Naive thymus-derived CD4-positive, alpha-beta T cell (primary cell): ENCODE measurements around the gene SEC14L1. TPM values are rescaled to one million over a fixed set of nuclear protein-coding genes. Genes with fewer than 3 reads are reported as not detected.
"Not testable (repeated sequence)": the region's sequence is repeated elsewhere in the genome, so short reads cannot be mapped to it uniquely, and the experiment has no call there.

Experiments
- ATAC-seq: fragments of 150-1000 bp; cut with Tn5 transposase; 2 replicates; pipeline ENCODE4 v1.10.0; 2021; ENCODE audit warnings: mild to moderate bottlenecking, moderate library complexity
- CTCF ChIA-PET: fragments of 350-600 bp; sonication (Branson Sonifier 250); formaldehyde crosslinking; loops from one replicate; lab custom pipeline; 2021; ENCODE audit warnings: antibody characterized with exemption; lab: Charles Lee
- POLR2A ChIA-PET: fragments of 350-600 bp; sonication (Branson Sonifier 250); formaldehyde crosslinking; loops from one replicate; lab custom pipeline; 2021; ENCODE audit warnings: antibody characterized with exemption, inconsistent platforms; lab: Charles Lee
- DNase-seq, 9 donors: peaks; one replicate each; pipeline versions ENCODE4 v3.0.0 to v3.0.0-alpha.2; 2020 to 2022; ENCODE audit warnings: mixed read lengths in 1 of 9
- H3K27ac ChIP-seq: one replicate; pipeline ENCODE4 v1.7.0; 2013; ENCODE audit warnings: mild to moderate bottlenecking, low read depth, low read length, moderate library complexity
- H3K27me3 ChIP-seq, 2 donors: one replicate each; pipeline ENCODE4 v1.7.0; 2013; ENCODE audit warnings: low read length in 2 of 2, mild to moderate bottlenecking in 2 of 2, moderate library complexity in 2 of 2; ENCODE audit not compliant: control insufficient read depth in 2 of 2, insufficient read depth in 2 of 2
- H3K36me3 ChIP-seq, 3 experiments: 1 replicate in 2 of 3; 2 replicates in 1 of 3; pipeline ENCODE4 v1.7.0; 2013; ENCODE audit warnings: low read length in 3 of 3, mild to moderate bottlenecking in 3 of 3, moderate library complexity in 1 of 3; ENCODE audit not compliant: insufficient read depth in 3 of 3, control insufficient read depth in 2 of 3
- H3K4me1 ChIP-seq, 2 donors: one replicate each; pipeline ENCODE4 v1.7.0; 2013; ENCODE audit warnings: low read length in 2 of 2, mild to moderate bottlenecking in 2 of 2, moderate library complexity in 1 of 2; ENCODE audit not compliant: control insufficient read depth in 2 of 2, insufficient read depth in 2 of 2
- H3K4me3 ChIP-seq: 2 replicates; pipeline ENCODE4 v1.7.0; 2013; ENCODE audit warnings: mild to moderate bottlenecking, low read length
- H3K9me3 ChIP-seq, 3 experiments: 1 replicate in 2 of 3; 2 replicates in 1 of 3; pipeline ENCODE4 v1.7.0; 2013; ENCODE audit warnings: low read length in 3 of 3; ENCODE audit not compliant: control insufficient read depth in 2 of 3
- H3K27ac Mint-ChIP-seq, 9 donors: one replicate each; pipeline ENCODE4 v1.8.0; 2020 to 2022; ENCODE audit warnings: mixed read lengths in 9 of 9, mild to moderate bottlenecking in 8 of 9, moderate library complexity in 5 of 9, inconsistent platforms in 2 of 9
- H3K27me3 Mint-ChIP-seq, 5 donors: one replicate each; pipeline ENCODE4 v1.8.0; 2021 to 2022; ENCODE audit warnings: mixed read lengths in 5 of 5, mild to moderate bottlenecking in 1 of 5
- H3K36me3 Mint-ChIP-seq, 5 donors: one replicate each; pipeline ENCODE4 v1.8.0; 2020 to 2022; ENCODE audit warnings: mixed read lengths in 5 of 5, mild to moderate bottlenecking in 3 of 5, inconsistent platforms in 1 of 5
- H3K4me1 Mint-ChIP-seq, 7 donors: one replicate each; pipeline ENCODE4 v1.8.0; 2020 to 2022; ENCODE audit warnings: mixed read lengths in 7 of 7, mild to moderate bottlenecking in 3 of 7, inconsistent platforms in 1 of 7
- H3K4me3 Mint-ChIP-seq, 10 donors: one replicate each; pipeline ENCODE4 v1.8.0; 2020 to 2022; ENCODE audit warnings: mild to moderate bottlenecking in 10 of 10, mixed read lengths in 10 of 10, moderate library complexity in 6 of 10, inconsistent platforms in 2 of 10
- H3K9me3 Mint-ChIP-seq, 11 donors: one replicate each; pipeline ENCODE4 v1.8.0; 2020 to 2022; ENCODE audit warnings: mixed read lengths in 11 of 11, mild to moderate bottlenecking in 4 of 11, inconsistent platforms in 1 of 11, moderate library complexity in 1 of 11
- intact Hi-C, 2 donors: fragments of 100-400 bp; cut with micrococcal nuclease; formaldehyde crosslinking; loops; one replicate each; pipeline ENCODE4 v1.15.1; 2023
- polyA plus RNA-seq, 2 donors: library from polyadenylated mRNA; unstranded; fragments of 300-500 nt; fragmentation: Illumina TruSeq; gene quantifications; one replicate each; pipeline ENCODE4 v1.2.3, GENCODE V29; 2021
- total RNA-seq, 6 experiments: library from RNA in 5 of 6; stranded (reverse) in 5 of 6; gene quantifications; 1 replicate in 5 of 6; 2 replicates in 1 of 6; pipeline ENCODE4 v1.2.3 and lab custom pipeline; 2021 to 2026

SEC14L1 gene
- total and polyA plus RNA-seq, 7 experiments from 2014 or later, result 7.0 to 103 (median 28.7) TPM

- POLR2A ChIA-PET, result no interaction called here
- Histone ChIP-seq H3K27me3 (no peaks in the 10 kb centered on the region), H3K36me3 (no peaks in the 10 kb centered on the region), H3K4me1 (peaks cover 0 to under 1% of the 10 kb centered on the region in 2 donors), H3K4me3 (no peak overlapping the region), H3K9me3 (no peaks in the 10 kb centered on the region), H3K27ac (no peak overlapping the region)
- DNase-seq (no peak), ATAC-seq (no peak)
- Mint-ChIP-seq H3K4me3 (no peak overlapping the region), H3K36me3 (no peaks in the 10 kb centered on the region), H3K9me3 (no peaks in the 10 kb centered on the region), H3K27ac (no peak overlapping the region), H3K27me3 (peaks cover 9 to 24% (median 13%) of the 10 kb centered on the region in 5 donors), H3K4me1 (peaks cover 0 to 7% (median 5%) of the 10 kb centered on the region in 7 donors)
- intact Hi-C loops, result no loop called here
- CTCF ChIA-PET, result no interaction called here
Observed at GRCh38 chr17:77251622-77252183, 110.9 kb downstream of the SEC14L1 start.

- H3K27me3 ChIP-seq, H3K4me3 ChIP-seq, H3K9me3 ChIP-seq, ATAC-seq, H3K4me1 Mint-ChIP-seq, H3K9me3 Mint-ChIP-seq, H3K4me1 ChIP-seq, CTCF ChIA-PET, H3K36me3 ChIP-seq, intact Hi-C loops, POLR2A ChIA-PET, H3K36me3 Mint-ChIP-seq, H3K27ac ChIP-seq, H3K27ac Mint-ChIP-seq, H3K4me3 Mint-ChIP-seq, DNase-seq: not testable (repeated sequence)
- peaks cover 9 to 24% (median 13%) of the 10 kb centered on the region in 5 donors for H3K27me3 Mint-ChIP-seq
Observed at GRCh38 chr17:77252306-77252705, 111.5 kb downstream of the SEC14L1 start.

- DNase-seq, result no peak
- Mint-ChIP-seq H3K9me3 (no peaks in the 10 kb centered on the region), H3K4me1 (peaks cover 0 to 5% (median 0%) of the 10 kb centered on the region in 7 donors), H3K27ac (no peak overlapping the region), H3K36me3 (no peaks in the 10 kb centered on the region), H3K27me3 (peaks cover 4 to 18% (median 10%) of the 10 kb centered on the region in 5 donors), H3K4me3 (no peak overlapping the region)
- intact Hi-C loops, result no loop called here
- POLR2A ChIA-PET, result interaction anchor here (0.5 to 0.6 kb wide), 3 partner anchors 13 to 295 kb away, joined by 3 read pairs; no protein-coding TSS in a partner anchor
- Histone ChIP-seq H3K27ac (no peak overlapping the region), H3K9me3 (no peaks in the 10 kb centered on the region), H3K36me3 (no peaks in the 10 kb centered on the region), H3K27me3 (no peaks in the 10 kb centered on the region), H3K4me3 (no peak overlapping the region), H3K4me1 (no peaks in the 10 kb centered on the region)
- ATAC-seq, result no peak
- CTCF ChIA-PET, result no interaction called here
Observed at GRCh38 chr17:77253611-77254051, 112.9 kb downstream of the SEC14L1 start.

GRCh38 chr17:77254951-77255825, 114.4 kb downstream of the SEC14L1 start:
- H3K27me3 ChIP-seq, result no peaks in the 10 kb centered on the region
- Mint-ChIP-seq H3K36me3 (no peaks in the 10 kb centered on the region), H3K4me3 (no peak overlapping the region), H3K27ac (no peak overlapping the region), H3K4me1 (peaks cover 0 to 5% (median 0%) of the 10 kb centered on the region in 7 donors), H3K9me3 (no peaks in the 10 kb centered on the region), H3K27me3 (peaks cover 0 to 9% (median 0%) of the 10 kb centered on the region in 5 donors)
- H3K27ac ChIP-seq, result no peak overlapping the region
- no peaks in the 10 kb centered on the region for H3K4me1 ChIP-seq
- intact Hi-C loops, result no loop called here
- POLR2A ChIA-PET, result no interaction called here
- no peaks in the 10 kb centered on the region for H3K36me3 ChIP-seq
- H3K4me3 ChIP-seq, result no peak overlapping the region
- no peaks in the 10 kb centered on the region for H3K9me3 ChIP-seq
- CTCF ChIA-PET, result interaction anchor here (0.7 kb wide), 1 partner anchor 188 kb away, joined by 3 read pairs; no protein-coding TSS in a partner anchor
- ATAC-seq (no peak), DNase-seq (no peak)

GRCh38 chr17:77255970-77256369, 115.2 kb downstream of the SEC14L1 start:
- ATAC-seq, intact Hi-C loops, H3K36me3 Mint-ChIP-seq, H3K4me3 Mint-ChIP-seq, POLR2A ChIA-PET, CTCF ChIA-PET, H3K4me3 ChIP-seq, H3K9me3 ChIP-seq, H3K27me3 Mint-ChIP-seq, H3K27me3 ChIP-seq, DNase-seq, H3K36me3 ChIP-seq, H3K9me3 Mint-ChIP-seq, H3K4me1 ChIP-seq, H3K4me1 Mint-ChIP-seq, H3K27ac ChIP-seq: not testable (repeated sequence)
- H3K27ac Mint-ChIP-seq, result peak overlapping the region in 1 of 9 donors; percentile 62

- CTCF ChIA-PET, result interaction anchor here (0.6 kb wide), 1 partner anchor 831 kb away, joined by 4 read pairs; no protein-coding TSS in a partner anchor
- no peak for DNase-seq
- peaks cover 0 to 5% (median 0%) of the 10 kb centered on the region in 7 donors for H3K4me1 Mint-ChIP-seq
Observed at GRCh38 chr17:77256710-77257109, 115.9 kb downstream of the SEC14L1 start.

More at GRCh38 chr17:77256710-77257109, 115.9 kb downstream of the SEC14L1 start:
- Histone ChIP-seq H3K4me1 (no peaks in the 10 kb centered on the region), H3K27me3 (no peaks in the 10 kb centered on the region), H3K36me3 (no peaks in the 10 kb centered on the region), H3K27ac (no peak overlapping the region), H3K9me3 (no peaks in the 10 kb centered on the region), H3K4me3 (no peak overlapping the region)
- peaks cover 0 to 9% (median 0%) of the 10 kb centered on the region in 5 donors for H3K27me3 Mint-ChIP-seq
- POLR2A ChIA-PET, result no interaction called here
- H3K9me3 Mint-ChIP-seq, result no peaks in the 10 kb centered on the region
- no peak overlapping the region for H3K27ac Mint-ChIP-seq
- no peak for ATAC-seq
- H3K36me3 Mint-ChIP-seq, result no peaks in the 10 kb centered on the region
- no peak overlapping the region for H3K4me3 Mint-ChIP-seq
- intact Hi-C loops, result no loop called here
